GM12878 (cell line): Measurements from ENCODE around the gene MAP3K5.

Experiments used
- ATF2 ChIP-seq: IDR thresholded peaks from 2 replicates; pipeline ENCODE4 v1.6.1; 2012; ENCODE audit warnings: low read length, inconsistent platforms
- BHLHE40 ChIP-seq, 2 experiments: fragments of 450-650 bp in 1 of 2; IDR thresholded peaks; 2 replicates each; pipeline ENCODE4 v1.6.1; 2011 to 2017; ENCODE audit warnings: low read depth in 2 of 2, borderline replicate concordance in 1 of 2, improper control_type of control experiment in 1 of 2, low read length in 1 of 2, mild to moderate bottlenecking in 1 of 2
- CTCF ChIP-seq, 3 experiments: IDR thresholded peaks in 2 of 3; conservative IDR thresholded peaks in 1 of 3; 2 replicates each; pipeline ENCODE4 v1.5.1; 2011; ENCODE audit warnings: low read depth in 3 of 3, low read length in 3 of 3, mild to moderate bottlenecking in 3 of 3, control low read depth in 2 of 3, moderate library complexity in 2 of 3, inconsistent platforms in 1 of 3, mixed read lengths in 1 of 3; ENCODE audit not compliant: control insufficient read depth in 2 of 3, insufficient read depth in 1 of 3; ENCODE audit errors: extremely low read depth in 1 of 3
- E2F4 ChIP-seq: IDR thresholded peaks from 2 replicates; pipeline ENCODE4 v1.6.1; 2012; ENCODE audit warnings: low read depth, low read length, improper control_type of control experiment
- EGR1 ChIP-seq, 2 experiments: IDR thresholded peaks; 1 replicate in 1 of 2; 2 replicates in 1 of 2; pipeline ENCODE4 v1.6.1; 2011 to 2012; ENCODE audit warnings: low read depth in 2 of 2, low read length in 2 of 2, borderline replicate concordance in 1 of 2, mild to moderate bottlenecking in 1 of 2, moderate library complexity in 1 of 2
- POLR2A ChIP-seq: IDR thresholded peaks from 2 replicates; pipeline ENCODE4 v1.6.1; 2011; ENCODE audit warnings: low read depth, mild to moderate bottlenecking, low read length
- RFX5 ChIP-seq: IDR thresholded peaks from 2 replicates; pipeline ENCODE4 v1.6.1; 2011; ENCODE audit warnings: low read depth, low read length, improper control_type of control experiment
- SIX5 ChIP-seq: IDR thresholded peaks from 2 replicates; pipeline ENCODE4 v1.6.1; 2011; ENCODE audit warnings: mild to moderate bottlenecking, low read depth, low read length, moderate library complexity; ENCODE audit not compliant: severe bottlenecking

- no peak for TF ChIP-seq E2F4
- TF ChIP-seq SIX5, result no peak
- TF ChIP-seq POLR2A, result no peak
- TF ChIP-seq CTCF (IDR thresholded peaks at IDR 0.05 in 2 of 3, conservative IDR thresholded peaks at IDR 0.05 in 1 of 3; ENCODE audit: control insufficient read depth in 2 of 3, extremely low read depth in 1 of 3, insufficient read depth in 1 of 3, low read depth in 3 of 3, low read length in 3 of 3), result no peak
- TF ChIP-seq EGR1 (IDR thresholded peaks at IDR 0.05; ENCODE audit: borderline replicate concordance in 1 of 2, low read depth in 2 of 2, low read length in 2 of 2), result no peak
- TF ChIP-seq RFX5, result no peak
- no peak for TF ChIP-seq ATF2
- no peak for TF ChIP-seq BHLHE40 (IDR thresholded peaks at IDR 0.05; ENCODE audit: borderline replicate concordance in 1 of 2, low read depth in 2 of 2, low read length in 1 of 2)
Observed at GRCh38 chr6:136592930-136593673, 199.2 kb downstream of the MAP3K5 start.
